H9 (cell line): ENCODE results near the gene APOL6. TPM values are rescaled to one million over a fixed set of nuclear protein-coding genes. Genes with fewer than 3 reads are reported as not detected.

ENCODE experiments used
- DNase-seq: peaks from one replicate; pipeline ENCODE4 v3.0.0-alpha.2; 2017
- H2AFZ ChIP-seq: one replicate; pipeline ENCODE4 v1.6.1; 2013; ENCODE audit warnings: mild to moderate bottlenecking, low read length, control low read depth, moderate library complexity
- H2AK5ac ChIP-seq: 2 replicates; pipeline ENCODE4 v1.6.1; 2013; ENCODE audit warnings: low read length, control low read depth, mixed read lengths; ENCODE audit not compliant: insufficient read length
- H2BK120ac ChIP-seq: one replicate; pipeline ENCODE4 v1.6.1; 2013; ENCODE audit warnings: low read depth, mild to moderate bottlenecking, low read length, control low read depth, inconsistent platforms; ENCODE audit not compliant: poor library complexity, severe bottlenecking
- H2BK12ac ChIP-seq: 2 replicates; pipeline ENCODE4 v1.6.1; 2013; ENCODE audit warnings: low read length, control low read depth, mixed read lengths, low read depth; ENCODE audit not compliant: insufficient read length
- H2BK15ac ChIP-seq: 2 replicates; pipeline ENCODE4 v1.6.1; 2013; ENCODE audit warnings: low read depth, low read length, control low read depth
- H2BK20ac ChIP-seq: one replicate; pipeline ENCODE4 v1.6.1; 2013; ENCODE audit warnings: low read depth, mild to moderate bottlenecking, low read length, control low read depth, inconsistent platforms; ENCODE audit not compliant: poor library complexity, severe bottlenecking
- H2BK5ac ChIP-seq: 2 replicates; pipeline ENCODE4 v1.6.1; 2013; ENCODE audit warnings: low read length, control low read depth, mixed read lengths; ENCODE audit not compliant: insufficient read length
- H3K14ac ChIP-seq: 2 replicates; pipeline ENCODE4 v1.6.1; 2013; ENCODE audit warnings: low read length, control low read depth; ENCODE audit not compliant: insufficient read depth
- H3K18ac ChIP-seq: 2 replicates; pipeline ENCODE4 v1.6.1; 2013; ENCODE audit warnings: low read depth, mild to moderate bottlenecking, mixed read lengths, low read length, control low read depth; ENCODE audit not compliant: insufficient read length
- H3K23ac ChIP-seq: 2 replicates; pipeline ENCODE4 v1.6.1; 2013; ENCODE audit warnings: low read length, control low read depth, mixed read lengths, low read depth; ENCODE audit not compliant: insufficient read length
- H3K23me2 ChIP-seq: 2 replicates; pipeline ENCODE4 v1.6.1; 2013; ENCODE audit warnings: low read depth, mild to moderate bottlenecking, mixed read lengths, low read length, control low read depth; ENCODE audit not compliant: insufficient read length, poor library complexity, severe bottlenecking
- H3K27ac ChIP-seq: 2 replicates; pipeline ENCODE4 v1.5.1; 2013; ENCODE audit warnings: low read length, control low read depth, mixed read lengths, low read depth; ENCODE audit not compliant: insufficient read length
- H3K27me3 ChIP-seq: 2 replicates; pipeline ENCODE4 v1.6.1; 2013; ENCODE audit warnings: low read length, control low read depth, inconsistent platforms; ENCODE audit not compliant: insufficient read depth
- H3K4ac ChIP-seq: 2 replicates; pipeline ENCODE4 v1.6.1; 2013; ENCODE audit warnings: low read depth, mild to moderate bottlenecking, control low read depth, inconsistent platforms, low read length, moderate library complexity
- H3K4me1 ChIP-seq: 2 replicates; pipeline ENCODE4 v1.6.1; 2013; ENCODE audit warnings: low read length, control low read depth, inconsistent platforms; ENCODE audit not compliant: insufficient read depth
- H3K4me2 ChIP-seq: 2 replicates; pipeline ENCODE4 v1.6.1; 2013; ENCODE audit warnings: low read length, control low read depth, mixed read lengths; ENCODE audit not compliant: insufficient read length, insufficient read depth
- H3K56ac ChIP-seq: 2 replicates; pipeline ENCODE4 v1.6.1; 2013; ENCODE audit warnings: low read depth, mild to moderate bottlenecking, mixed read lengths, low read length, control low read depth; ENCODE audit not compliant: insufficient read length
- H3K79me1 ChIP-seq: 2 replicates; pipeline ENCODE4 v1.6.1; 2013; ENCODE audit warnings: low read depth, mild to moderate bottlenecking, moderate library complexity, low read length, control low read depth, inconsistent platforms; ENCODE audit not compliant: insufficient read depth, poor library complexity, severe bottlenecking
- H3K79me2 ChIP-seq: 2 replicates; pipeline ENCODE4 v1.6.1; 2013; ENCODE audit warnings: low read length, control low read depth, inconsistent platforms; ENCODE audit not compliant: insufficient read depth
- H3K9ac ChIP-seq: 2 replicates; pipeline ENCODE4 v1.6.1; 2013; ENCODE audit warnings: low read length, control low read depth, mixed read lengths; ENCODE audit not compliant: insufficient read length; ENCODE audit errors: extremely low read depth
- H3K9me3 ChIP-seq: one replicate; pipeline ENCODE4 v1.6.1; 2013; ENCODE audit warnings: low read depth, low read length, inconsistent platforms; ENCODE audit not compliant: control insufficient read depth
- H3T11ph ChIP-seq: one replicate; pipeline ENCODE4 v1.6.1; 2013; ENCODE audit warnings: mild to moderate bottlenecking, low read length, control low read depth, inconsistent platforms
- H4K20me1 ChIP-seq: one replicate; pipeline ENCODE4 v1.6.1; 2013; ENCODE audit not compliant: control insufficient read depth, insufficient read length, insufficient read depth
- H4K5ac ChIP-seq: 2 replicates; pipeline ENCODE4 v1.6.1; 2013; ENCODE audit warnings: low read depth, mild to moderate bottlenecking, mixed read lengths, low read length, control low read depth; ENCODE audit not compliant: insufficient read length
- H4K8ac ChIP-seq: replicated peaks from 2 replicates; pipeline ENCODE4 v1.6.1; 2013; ENCODE audit warnings: low read length, control low read depth, mixed read lengths, low read depth; ENCODE audit not compliant: insufficient read length
- H4K91ac ChIP-seq: 2 replicates; pipeline ENCODE4 v1.6.1; 2013; ENCODE audit warnings: low read depth, mild to moderate bottlenecking, moderate library complexity, mixed read lengths, low read length, control low read depth; ENCODE audit not compliant: insufficient read length
- H3K27ac Mint-ChIP-seq, 3 experiments: 2 replicates in 2 of 3; 3 replicates in 1 of 3; pipeline ENCODE4 v1.8.0; 2020 to 2021; ENCODE audit warnings: mixed read lengths in 3 of 3, mild to moderate bottlenecking in 1 of 3, moderate library complexity in 1 of 3
- H3K27me3 Mint-ChIP-seq: 2 replicates; pipeline ENCODE4 v1.8.0; 2021; ENCODE audit warnings: low read depth, mild to moderate bottlenecking, moderate library complexity, mixed read lengths
- H3K36me3 Mint-ChIP-seq, 3 experiments: 2 replicates in 2 of 3; 3 replicates in 1 of 3; pipeline ENCODE4 v1.8.0; 2020 to 2021; ENCODE audit warnings: low read depth in 3 of 3, mixed read lengths in 3 of 3; ENCODE audit not compliant: insufficient read depth in 1 of 3
- H3K4me1 Mint-ChIP-seq, 2 experiments: 2 replicates each; pipeline ENCODE4 v1.8.0; 2020; ENCODE audit warnings: mixed read lengths in 2 of 2
- H3K4me3 Mint-ChIP-seq, 2 experiments: 2 replicates in 1 of 2; 3 replicates in 1 of 2; pipeline ENCODE4 v1.8.0; 2020 to 2021; ENCODE audit warnings: mild to moderate bottlenecking in 2 of 2, mixed read lengths in 2 of 2, moderate library complexity in 1 of 2
- H3K9me3 Mint-ChIP-seq, 2 experiments: 2 replicates in 1 of 2; 3 replicates in 1 of 2; pipeline ENCODE4 v1.8.0; 2020; ENCODE audit warnings: mild to moderate bottlenecking in 2 of 2, mixed read lengths in 2 of 2, moderate library complexity in 1 of 2
- WGBS: extraction: QIAGEN DNeasy Blood & Tissue Kit; methylation state at CpG from one replicate; pipeline ENCODE4 v1.1.7; 2013; ENCODE audit warnings: missing lambda C conversion rate, low lambda C conversion rate, mixed read lengths; ENCODE audit not compliant: insufficient read length; ENCODE audit errors: extremely low coverage; 5-methylcytosine and 5-hydroxymethylcytosine counted together
- total RNA-seq: library from RNA; stranded (reverse); gene quantifications from 2 replicates; pipeline ENCODE4 v1.2.1, GENCODE V29; 2021
- TF ChIP-seq, protein P1 (sequence below): fragments of 200-600 bp; sonication (generic); conservative IDR thresholded peaks from 3 replicates; pipeline ENCODE4 v1.8.0; 2021; ENCODE audit warnings: antibody characterized with exemption, mild to moderate bottlenecking

The APOL6 gene
- total RNA-seq, 1 experiment from 2014 or later = 0.07 TPM

DNA sequence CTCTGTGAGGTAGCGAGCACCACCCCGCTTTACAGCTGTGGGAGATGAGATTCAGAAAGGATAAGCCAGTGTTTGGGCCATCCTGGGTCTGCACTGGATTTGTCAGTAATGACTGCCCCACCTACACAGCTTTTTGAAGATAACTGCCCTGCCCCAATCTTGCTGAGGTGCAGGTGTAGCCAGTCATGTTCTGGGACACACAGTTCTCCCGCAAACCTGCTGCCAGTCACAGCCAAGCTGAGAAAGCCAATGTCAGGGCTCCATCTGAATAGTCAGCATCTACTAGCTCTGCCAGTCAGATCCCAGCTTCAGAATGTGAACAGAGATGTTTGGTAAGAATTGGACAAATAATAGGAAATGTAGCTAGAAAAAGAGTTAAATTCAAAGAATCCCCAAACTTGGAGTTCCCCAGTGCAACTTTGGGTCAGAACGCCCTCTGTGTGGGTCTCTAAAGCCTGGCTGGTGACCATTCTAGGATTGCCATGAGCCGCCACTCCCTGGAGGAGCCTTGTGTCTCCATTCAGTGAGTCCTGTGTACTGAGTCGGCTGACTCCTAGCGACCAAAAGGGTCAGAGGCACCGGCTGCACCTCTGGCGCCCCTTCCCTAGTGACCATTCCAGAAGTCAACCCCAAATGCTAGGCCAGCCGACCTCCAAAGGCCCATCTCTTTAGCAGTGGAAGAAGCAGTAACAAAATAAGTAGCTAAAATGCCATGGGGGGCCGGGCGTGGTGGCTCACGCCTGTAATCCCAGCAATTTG, 28.7 kb upstream of the APOL6 start:
- Histone ChIP-seq H2AFZ (no peak overlapping the region), H3K9ac (no peak overlapping the region), H3K79me2 (no peaks in the 10 kb centered on the region), H3K23ac (no peak overlapping the region), H4K8ac (no peak overlapping the region), H2BK15ac (no peak overlapping the region), H3K4me2 (no peak overlapping the region), H3K23me2 (no peaks in the 10 kb centered on the region), H3K27ac (no peak overlapping the region), H3K9me3 (no peaks in the 10 kb centered on the region), H3K4me1 (no peaks in the 10 kb centered on the region), H3T11ph (no peak overlapping the region), H4K5ac (no peak overlapping the region), H4K20me1 (no peaks in the 10 kb centered on the region), H2AK5ac (no peak overlapping the region), H4K91ac (no peak overlapping the region), H3K79me1 (no peaks in the 10 kb centered on the region), H2BK20ac (no peak overlapping the region), H2BK120ac (no peak overlapping the region), H2BK12ac (no peak overlapping the region), H3K4ac (no peak overlapping the region), H2BK5ac (no peak overlapping the region), H3K27me3 (no peaks in the 10 kb centered on the region), H3K14ac (no peak overlapping the region), H3K56ac (no peak overlapping the region), H3K18ac (no peak overlapping the region)
- TF ChIP-seq, protein P1, sequence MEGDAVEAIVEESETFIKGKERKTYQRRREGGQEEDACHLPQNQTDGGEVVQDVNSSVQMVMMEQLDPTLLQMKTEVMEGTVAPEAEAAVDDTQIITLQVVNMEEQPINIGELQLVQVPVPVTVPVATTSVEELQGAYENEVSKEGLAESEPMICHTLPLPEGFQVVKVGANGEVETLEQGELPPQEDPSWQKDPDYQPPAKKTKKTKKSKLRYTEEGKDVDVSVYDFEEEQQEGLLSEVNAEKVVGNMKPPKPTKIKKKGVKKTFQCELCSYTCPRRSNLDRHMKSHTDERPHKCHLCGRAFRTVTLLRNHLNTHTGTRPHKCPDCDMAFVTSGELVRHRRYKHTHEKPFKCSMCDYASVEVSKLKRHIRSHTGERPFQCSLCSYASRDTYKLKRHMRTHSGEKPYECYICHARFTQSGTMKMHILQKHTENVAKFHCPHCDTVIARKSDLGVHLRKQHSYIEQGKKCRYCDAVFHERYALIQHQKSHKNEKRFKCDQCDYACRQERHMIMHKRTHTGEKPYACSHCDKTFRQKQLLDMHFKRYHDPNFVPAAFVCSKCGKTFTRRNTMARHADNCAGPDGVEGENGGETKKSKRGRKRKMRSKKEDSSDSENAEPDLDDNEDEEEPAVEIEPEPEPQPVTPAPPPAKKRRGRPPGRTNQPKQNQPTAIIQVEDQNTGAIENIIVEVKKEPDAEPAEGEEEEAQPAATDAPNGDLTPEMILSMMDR = peak; percentile 29; the same call in 2 of the 3 replicates
- H3K36me3 Mint-ChIP-seq = no peaks in the 10 kb centered on the region
- WGBS = no CpG with 5 or more reads among the region's 13 CpGs
- peaks cover 7% of the 10 kb centered on the region; the same call in 1 of the 2 replicates for H3K27me3 Mint-ChIP-seq
- DNase-seq = peak; percentile 50
- no peak overlapping the region for H3K4me3 Mint-ChIP-seq
- no peak overlapping the region for H3K27ac Mint-ChIP-seq
- H3K9me3 Mint-ChIP-seq = no peaks in the 10 kb centered on the region
- H3K4me1 Mint-ChIP-seq = peaks cover 9 to 21% of the 10 kb centered on the region in 2 experiments
